SH-SY5Y (cell line): ENCODE measurements around the gene SLC25A1.

ENCODE experiments used
- GATA2 ChIP-seq: IDR thresholded peaks from 2 replicates; pipeline ENCODE4 v1.6.1; 2011; ENCODE audit warnings: mild to moderate bottlenecking, low read depth, low read length
- GATA3 ChIP-seq: IDR thresholded peaks from 2 replicates; pipeline ENCODE4 v1.6.1; 2011; ENCODE audit warnings: low read depth, mild to moderate bottlenecking, low read length, moderate library complexity

DNA sequence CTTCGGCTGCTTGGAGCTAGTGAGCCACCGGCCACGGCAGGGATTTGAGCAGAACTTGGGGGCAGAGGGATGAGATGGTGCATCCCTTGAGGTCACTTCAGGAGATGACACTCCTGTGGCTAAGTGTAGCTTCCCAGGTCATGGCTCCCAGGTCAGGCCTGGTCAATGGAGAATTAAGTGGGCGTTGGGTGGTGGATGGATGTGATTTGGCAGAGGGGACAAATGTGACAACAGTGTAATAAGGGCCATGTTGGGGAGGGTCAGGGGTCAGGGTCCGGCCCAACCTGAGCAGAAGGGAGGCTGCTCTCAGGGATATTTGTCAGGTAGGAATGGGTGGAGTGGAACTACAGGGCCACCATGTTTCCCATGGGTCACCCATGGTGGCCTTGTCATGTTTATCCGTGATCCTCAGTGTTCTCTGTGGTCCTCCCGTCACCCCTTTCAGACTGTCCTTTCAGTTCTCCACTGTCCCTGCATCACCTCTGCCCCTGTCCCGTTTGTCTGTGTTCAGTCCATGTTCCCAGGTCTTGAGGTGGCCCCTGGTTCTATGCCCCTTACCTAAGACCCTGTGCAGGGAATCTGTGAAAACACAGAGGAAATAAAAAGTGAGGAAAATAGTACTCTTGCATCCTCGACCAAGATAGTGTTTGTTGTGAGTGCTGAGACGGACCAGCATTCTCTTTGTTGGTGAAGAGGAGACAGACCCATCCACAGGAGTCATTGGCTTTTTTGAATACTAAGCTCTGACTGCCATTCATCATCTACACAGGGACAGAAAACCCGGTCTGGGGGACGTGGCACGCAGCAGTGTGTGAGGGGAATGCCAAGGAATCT, 6.1 kb downstream of the SLC25A1 start:
- TF ChIP-seq GATA3: no peak
- no peak for TF ChIP-seq GATA2
